ENCODE data around the gene IL34.

IL34 gene

DNA sequence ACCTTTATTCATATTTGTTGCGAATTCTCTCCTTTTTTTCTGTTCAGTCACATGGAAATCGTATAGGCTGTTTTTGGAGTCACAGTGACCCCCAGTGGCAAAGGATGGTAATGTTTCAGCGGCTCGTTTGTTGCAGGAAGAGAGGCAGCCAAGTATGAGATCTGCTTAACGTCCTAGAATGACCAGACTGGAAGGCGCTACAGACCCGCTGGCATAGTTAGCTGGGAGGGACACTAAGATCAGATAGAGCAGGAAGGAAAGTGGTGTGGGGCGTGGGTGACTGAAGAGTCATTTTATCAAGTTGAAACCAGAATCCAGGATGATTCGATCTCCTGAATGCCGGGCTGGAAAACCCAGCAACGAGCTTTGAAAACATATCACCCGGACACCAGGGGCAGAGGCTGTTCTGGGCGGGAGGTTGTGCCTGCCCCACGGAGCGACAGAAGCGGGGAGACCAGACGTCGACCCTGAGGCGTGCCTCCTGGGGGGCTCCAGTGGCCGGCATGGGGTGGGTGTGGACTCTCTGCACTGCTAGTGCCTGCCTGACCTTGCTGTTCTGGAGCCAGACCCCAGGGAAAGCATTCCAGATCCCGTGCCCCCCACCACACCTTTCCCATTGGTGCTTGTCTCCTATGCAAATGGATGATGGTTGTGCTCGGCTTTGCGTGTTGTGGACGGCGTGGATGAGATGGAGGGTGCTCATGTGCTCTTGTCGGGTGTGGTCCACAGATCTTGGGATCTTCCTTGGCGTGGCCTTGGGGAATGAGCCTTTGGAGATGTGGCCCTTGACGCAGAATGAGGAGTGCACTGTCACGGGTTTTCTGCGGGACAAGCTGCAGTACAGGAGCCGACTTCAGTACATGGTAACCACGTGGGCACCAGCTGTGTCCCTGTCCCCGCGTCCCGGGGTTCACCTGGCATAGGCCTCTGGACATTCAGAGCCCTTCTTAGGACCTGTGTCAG lies 7.7 kb downstream of the IL34 start:
- intact Hi-C loops (cut with DNase I) = loop anchor here (2.0 kb wide), 1 partner anchor 129 kb away; no protein-coding TSS in a partner anchor
- peak in 8 of 10 donors; percentile 57 to 95 (median 88) for DNase-seq

DNA sequence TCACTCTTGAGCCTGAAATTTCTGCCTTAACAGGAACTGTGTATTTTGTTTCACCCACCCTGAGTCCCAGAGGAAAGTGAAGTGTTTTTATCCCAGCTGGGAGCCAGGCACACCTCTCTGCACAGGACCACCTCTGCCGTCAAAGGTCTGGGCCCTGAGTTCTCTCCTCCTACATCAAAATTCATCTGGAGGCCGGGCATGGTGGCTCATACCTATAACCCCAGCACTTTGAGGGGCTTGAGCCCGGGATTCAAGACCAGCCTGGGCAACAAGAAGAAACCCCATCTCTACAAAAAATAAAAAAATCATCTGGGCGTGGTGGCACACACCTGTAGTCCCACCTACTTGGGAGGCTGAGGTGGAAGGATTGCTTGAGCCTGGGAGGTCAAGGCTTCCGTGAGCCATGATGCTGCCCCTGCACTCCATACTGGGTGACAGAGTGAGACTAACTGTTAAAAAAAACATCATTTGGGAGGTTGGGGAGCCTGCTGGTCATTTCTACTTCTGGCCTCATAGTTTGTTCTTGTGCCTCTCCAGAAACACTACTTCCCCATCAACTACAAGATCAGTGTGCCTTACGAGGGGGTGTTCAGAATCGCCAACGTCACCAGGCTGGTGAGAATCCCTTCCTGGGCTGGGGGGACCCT lies 9.8 kb downstream of the IL34 start:
- DNase-seq = peak in 2 of 10 donors; percentile 31 to 38
- intact Hi-C loops (cut with DNase I) = no loop called here

DNA sequence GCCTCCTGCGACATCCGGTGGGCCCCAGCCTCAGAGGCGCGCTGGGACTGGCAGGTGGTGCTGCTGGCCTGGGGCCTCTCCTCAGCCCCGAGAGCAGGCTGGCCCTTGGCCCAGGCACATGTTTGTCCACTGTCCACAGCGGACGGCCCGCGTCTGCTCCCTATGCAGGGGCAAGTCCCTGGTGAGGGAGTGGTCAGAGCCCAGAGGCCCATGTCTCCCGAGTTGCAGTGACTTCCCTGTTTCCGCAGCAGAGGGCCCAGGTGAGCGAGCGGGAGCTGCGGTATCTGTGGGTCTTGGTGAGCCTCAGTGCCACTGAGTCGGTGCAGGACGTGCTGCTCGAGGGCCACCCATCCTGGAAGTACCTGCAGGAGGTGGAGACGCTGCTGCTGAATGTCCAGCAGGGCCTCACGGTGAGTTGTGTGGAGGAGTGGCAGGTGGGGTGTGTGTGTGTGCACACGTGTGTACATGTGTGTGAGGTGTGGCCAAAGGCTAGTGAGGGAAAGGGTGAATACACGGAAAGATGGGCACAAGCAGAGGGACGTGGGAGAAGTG lies 10.4 kb downstream of the IL34 start:
- intact Hi-C loops (cut with DNase I) = no loop called here
- DNase-seq = peak in 3 of 10 donors; percentile 72 to 85 (median 76)

GRCh38 chr16:70657956-70658355 lies 11.6 kb downstream of the IL34 start:
- DNase-seq = peak in 3 of 10 donors; percentile 29 to 48 (median 30)
- intact Hi-C loops (cut with DNase I) = no loop called here

DNA sequence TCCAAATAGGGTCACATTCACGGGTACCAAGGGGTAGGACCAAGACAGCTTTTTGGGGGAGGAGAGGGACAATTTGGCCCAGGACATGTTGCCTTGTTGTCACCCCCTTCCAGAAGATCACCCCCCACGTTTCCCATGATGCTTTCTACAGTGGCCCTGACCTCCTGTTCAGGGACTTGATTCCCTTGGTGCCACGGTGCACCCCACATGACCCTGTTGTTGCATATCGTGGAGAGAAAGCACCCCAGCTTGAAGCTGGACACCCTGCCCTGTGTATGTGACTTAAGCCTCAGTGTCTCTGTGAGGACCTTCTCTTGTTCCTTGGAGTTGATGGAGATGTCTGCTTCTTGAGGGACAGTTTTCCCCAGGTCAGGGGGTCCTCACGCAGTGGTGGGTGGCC lies 12.6 kb downstream of the IL34 start:
- intact Hi-C loops (cut with DNase I) = no loop called here
- DNase-seq = peak in 2 of 10 donors; percentile 39 to 52

DNA sequence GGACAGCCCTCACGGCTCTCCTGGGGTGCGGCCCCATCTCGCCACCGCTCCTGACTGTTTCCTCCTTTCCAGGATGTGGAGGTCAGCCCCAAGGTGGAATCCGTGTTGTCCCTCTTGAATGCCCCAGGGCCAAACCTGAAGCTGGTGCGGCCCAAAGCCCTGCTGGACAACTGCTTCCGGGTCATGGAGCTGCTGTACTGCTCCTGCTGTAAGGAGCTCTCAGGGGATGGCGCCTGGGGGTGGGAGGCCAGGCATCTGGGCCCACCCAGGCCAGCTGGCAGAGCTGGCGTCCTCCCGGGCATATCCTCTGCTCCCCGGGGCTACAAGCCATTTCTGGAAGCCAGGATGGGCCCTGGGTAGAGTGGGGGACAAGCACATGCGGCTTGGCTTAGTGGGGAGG lies 13.2 kb downstream of the IL34 start:
- peak in 3 of 10 donors; percentile 54 to 68 (median 59) for DNase-seq
- intact Hi-C loops (cut with DNase I) = no loop called here

GRCh38 chr16:70659953-70660671 lies 13.8 kb downstream of the IL34 start:
- intact Hi-C loops (cut with DNase I) = loop anchor here (10.0 kb wide), 1 partner anchor 105 kb away; no protein-coding TSS in a partner anchor
- DNase-seq = peak in 3 of 10 donors; percentile 62 to 76 (median 74)

GRCh38 chr16:70660672-70661350 lies 14.5 kb downstream of the IL34 start:
- peak in 4 of 10 donors; percentile 8 to 72 (median 64) for DNase-seq
- intact Hi-C loops (cut with DNase I) = loop anchor here (10.0 kb wide), 1 partner anchor 106 kb away; no protein-coding TSS in a partner anchor

DNA sequence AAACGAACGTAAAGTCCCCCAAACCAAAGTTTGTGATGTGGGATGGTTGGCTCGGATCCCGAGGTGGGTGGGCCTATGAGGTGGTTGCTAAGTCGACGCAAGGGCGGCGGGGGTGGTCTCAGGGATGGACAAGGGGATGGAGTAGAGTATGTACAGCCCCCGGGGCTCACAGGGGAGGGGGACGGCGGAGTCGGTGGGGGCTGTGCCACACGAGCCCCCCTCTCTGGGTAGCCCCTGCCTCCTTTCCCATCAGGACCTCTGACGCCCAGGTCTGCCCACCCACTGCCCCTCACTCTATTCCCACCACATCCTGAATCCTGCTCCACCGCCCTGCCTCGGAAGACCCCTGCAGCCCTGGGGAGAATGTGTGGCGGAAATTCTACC lies 15.2 kb downstream of the IL34 start:
- intact Hi-C loops (cut with DNase I) = loop anchor here (10.0 kb wide), 1 partner anchor 107 kb away; no protein-coding TSS in a partner anchor
- peak in 4 of 10 donors; percentile 7 to 84 (median 74) for DNase-seq

GRCh38 chr16:70661918-70662641 lies 15.7 kb downstream of the IL34 start:
- intact Hi-C loops (cut with DNase I) = loop anchor here (10.0 kb wide), 1 partner anchor 107 kb away; no protein-coding TSS in a partner anchor
- peak in 4 of 10 donors; percentile 41 to 86 (median 84) for DNase-seq

GRCh38 chr16:70662991-70663523 lies 16.7 kb downstream of the IL34 start:
- intact Hi-C loops (cut with DNase I) = loop anchor here (10.0 kb wide), 1 partner anchor 108 kb away; no protein-coding TSS in a partner anchor
- peak in 4 of 10 donors; percentile 2 to 76 (median 62) for DNase-seq

DNA sequence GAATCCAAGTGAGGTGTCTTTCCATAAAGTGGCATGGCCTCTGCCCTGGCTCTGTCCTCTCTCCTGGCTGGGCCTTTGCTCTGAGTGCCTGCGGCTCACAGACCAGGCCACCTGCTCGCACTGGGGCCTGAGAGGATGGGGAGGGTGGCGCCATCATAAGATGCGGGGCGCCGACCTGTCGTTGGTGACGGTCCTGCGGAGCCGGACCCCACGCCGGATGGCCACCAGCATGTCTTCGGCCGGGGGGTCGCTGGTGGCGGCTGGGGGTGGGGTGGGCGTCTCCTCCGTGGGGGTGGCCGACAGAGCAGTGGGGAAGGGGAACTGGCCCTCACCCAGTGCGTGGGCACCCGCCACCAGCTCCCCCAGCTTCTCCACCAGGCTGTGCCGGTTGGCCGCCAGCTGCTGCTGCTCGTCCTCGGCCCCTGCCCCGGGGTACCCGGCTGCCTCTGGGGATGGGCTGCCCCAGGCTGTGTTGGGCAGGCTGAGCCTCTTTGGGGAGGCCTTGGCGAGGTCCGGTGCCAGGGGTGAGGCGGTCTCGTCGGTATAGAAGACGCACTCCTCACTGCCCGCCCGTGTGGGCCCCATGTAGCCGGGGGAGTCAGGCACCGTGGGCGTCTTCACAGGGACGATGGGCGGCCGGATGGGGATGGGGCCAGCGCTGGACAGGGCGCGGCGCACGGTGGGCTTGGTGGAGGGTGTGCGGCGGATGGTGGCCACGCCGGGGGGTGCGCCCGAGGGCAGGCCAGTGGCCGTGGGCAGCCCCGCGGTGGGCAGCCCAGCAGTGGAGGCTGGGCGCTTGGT lies 17.4 kb downstream of the IL34 start:
- intact Hi-C loops (cut with DNase I) = loop anchor here (10.0 kb wide), 1 partner anchor 109 kb away; no protein-coding TSS in a partner anchor
- DNase-seq = peak in 3 of 10 donors; percentile 69 to 88 (median 70)

DNA sequence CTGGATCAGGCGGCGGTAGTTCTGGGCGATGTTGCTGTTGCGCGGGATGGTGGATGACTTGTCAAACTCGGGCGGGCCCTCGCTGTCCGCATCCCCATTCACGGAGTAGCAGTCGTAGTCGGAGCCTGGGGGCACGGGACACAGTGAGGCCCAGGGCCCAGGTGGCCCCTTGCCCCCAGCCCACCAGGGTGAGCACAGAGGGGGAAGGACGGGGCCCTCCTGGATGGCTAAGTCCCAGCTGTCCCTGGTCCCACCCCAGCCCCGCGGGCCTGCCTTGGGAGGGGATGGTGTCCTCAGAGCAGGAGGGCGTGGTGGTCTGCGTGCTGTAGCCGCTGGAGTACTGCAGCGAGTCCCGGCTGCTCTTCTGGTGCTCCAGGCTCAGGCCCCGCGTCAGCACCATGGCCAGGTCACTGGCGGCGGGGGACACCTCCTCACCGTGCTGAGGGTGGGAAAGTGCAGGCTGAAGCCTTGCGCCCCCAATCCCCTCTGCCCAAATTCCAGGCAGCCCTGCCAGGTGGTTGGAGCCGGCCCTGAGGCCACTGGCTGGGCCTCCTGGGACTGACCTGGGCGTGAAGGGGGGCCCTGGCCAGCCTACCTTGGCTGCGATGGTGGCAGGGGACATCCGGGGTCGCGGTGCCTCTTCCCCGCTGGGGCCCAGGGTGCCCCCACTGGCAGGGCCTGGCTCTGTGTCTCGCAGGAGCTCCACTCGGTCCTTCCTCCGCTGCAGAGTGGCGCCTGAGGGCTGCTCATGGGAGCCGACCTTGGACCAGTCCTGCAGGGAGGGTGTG lies 18.2 kb downstream of the IL34 start:
- intact Hi-C loops (cut with DNase I) = loop anchor here (10.0 kb wide), 1 partner anchor 110 kb away; no protein-coding TSS in a partner anchor
- peak in 4 of 10 donors; percentile 2 to 80 (median 74) for DNase-seq

DNA sequence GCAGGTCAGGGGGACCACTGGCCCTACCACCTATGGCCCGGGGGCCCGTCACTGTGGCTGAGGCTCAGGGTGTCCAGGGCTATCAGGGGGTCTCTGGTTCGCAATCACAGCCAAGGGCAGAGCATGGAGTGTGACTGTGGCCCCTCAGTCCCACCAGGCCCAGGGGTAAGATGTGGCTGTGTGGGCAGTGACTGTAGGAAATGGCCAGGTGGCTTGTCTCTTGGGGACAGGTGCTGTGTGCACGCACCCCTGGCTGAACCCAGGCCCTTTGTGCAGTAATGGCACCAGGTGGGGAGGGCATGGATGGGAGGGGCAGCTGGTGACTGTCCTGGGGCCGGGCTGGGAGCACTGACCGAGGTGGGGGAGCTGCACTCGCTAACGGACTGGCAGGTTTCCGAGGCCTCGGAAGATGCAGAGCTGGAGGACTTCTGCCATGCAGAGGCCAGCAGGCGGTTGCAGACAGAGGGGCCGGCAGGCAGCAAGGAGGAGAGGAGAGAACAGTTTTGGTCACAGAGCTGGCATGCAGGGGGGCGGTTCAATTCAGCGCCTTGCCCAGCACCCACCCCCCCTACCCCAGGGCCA lies 18.8 kb downstream of the IL34 start:
- intact Hi-C loops (cut with DNase I) = loop anchor here (10.0 kb wide), 1 partner anchor 110 kb away; no protein-coding TSS in a partner anchor
- DNase-seq = peak in 4 of 10 donors; percentile 2 to 84 (median 74)

DNA sequence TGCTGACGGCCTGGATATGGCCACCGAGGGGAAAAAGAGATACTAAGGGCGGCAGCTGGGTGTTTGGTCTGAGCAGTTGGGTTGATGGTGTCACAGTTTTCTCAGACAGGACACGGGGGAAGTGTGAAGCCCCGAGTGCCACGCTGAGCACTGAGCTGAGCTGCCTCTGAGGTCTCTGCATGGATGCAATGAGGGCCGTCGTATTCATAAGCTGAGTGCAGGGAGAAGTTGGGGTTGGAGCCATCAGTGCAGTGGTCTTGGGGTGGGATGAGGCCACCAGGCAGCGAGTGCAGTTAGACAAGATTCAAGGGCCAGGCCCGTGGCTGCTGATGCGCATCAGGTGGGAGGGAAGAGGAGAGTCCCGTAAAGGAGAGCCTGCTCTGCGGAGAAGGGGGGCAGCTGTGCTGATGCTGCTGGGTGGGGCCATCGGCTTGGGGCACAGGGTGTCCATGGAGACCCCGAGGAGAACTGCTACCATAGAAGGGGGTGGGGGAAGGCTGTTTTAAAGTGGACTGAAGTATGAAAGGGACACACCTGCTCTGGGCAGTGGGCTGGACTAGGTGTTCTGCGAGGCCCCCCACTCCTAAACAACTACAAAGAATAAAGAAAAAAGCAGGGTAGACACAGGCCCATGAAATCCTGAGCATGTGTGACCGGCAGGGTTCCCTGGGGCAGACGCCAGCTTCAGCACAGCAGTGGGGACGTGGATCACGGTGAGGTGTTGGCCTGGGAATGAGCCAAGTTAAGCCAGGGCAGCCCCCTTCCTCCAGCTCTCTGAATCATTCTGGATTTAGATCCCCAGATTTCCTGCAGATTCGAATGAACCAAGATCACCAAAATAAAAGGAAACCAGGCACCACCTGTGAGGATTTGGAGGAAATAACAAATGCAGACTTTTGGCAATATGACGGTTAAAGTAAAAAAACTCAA lies 19.7 kb downstream of the IL34 start:
- intact Hi-C loops (cut with DNase I) = loop anchor here (10.0 kb wide), 1 partner anchor 111 kb away; no protein-coding TSS in a partner anchor
- peak in 4 of 10 donors; percentile 2 to 72 (median 42) for DNase-seq
